AG10803 (cell line): ENCODE data around the gene CSNK2A1.
A peak's percentile ranks its signal among the peaks of the same experiment; 100 is the strongest.
"Not testable (repeated sequence)": the region's sequence is repeated elsewhere in the genome, so short reads cannot be mapped to it uniquely, and the experiment has no call there.

Experiments
- DNase-seq: peaks from one replicate; pipeline ENCODE4 v3.0.0; 2010; ENCODE audit warnings: low read depth
- H3K4me3 ChIP-seq: 2 replicates; pipeline ENCODE4 v1.5.1; 2011; ENCODE audit warnings: mild to moderate bottlenecking, low read length, control low read depth
- CTCF ChIP-seq: conservative IDR thresholded peaks from 2 replicates; pipeline ENCODE4 v1.5.1; 2011; ENCODE audit warnings: mild to moderate bottlenecking, low read length, control low read depth, inconsistent platforms

The CSNK2A1 gene

GRCh38 chr20:584161-584970, 40.8 kb upstream of the CSNK2A1 start:
- TF ChIP-seq CTCF, result no peak
- H3K4me3 ChIP-seq, result no peak overlapping the region
- no peak for DNase-seq

GRCh38 chr20:582204-582603, 38.6 kb upstream of the CSNK2A1 start:
- no peak for TF ChIP-seq CTCF

GRCh38 chr20:578940-579690, 35.5 kb upstream of the CSNK2A1 start:
- H3K4me3 ChIP-seq, DNase-seq: not testable (repeated sequence)

More at GRCh38 chr20:582204-582603, 38.6 kb upstream of the CSNK2A1 start:
- no peak for DNase-seq
- no peak overlapping the region for H3K4me3 ChIP-seq

GRCh38 chr20:577167-577791, 33.7 kb upstream of the CSNK2A1 start:
- DNase-seq, result peak; percentile 4
- peak; percentile 32; the same call in 1 of the 2 replicates for TF ChIP-seq CTCF
- no peak overlapping the region for H3K4me3 ChIP-seq

GRCh38 chr20:576156-576555, 32.6 kb upstream of the CSNK2A1 start:
- DNase-seq, result no peak
- TF ChIP-seq CTCF, result no peak
- H3K4me3 ChIP-seq, result no peak overlapping the region

- no peak for DNase-seq
- no peak for TF ChIP-seq CTCF
- H3K4me3 ChIP-seq, result no peak overlapping the region
Observed at GRCh38 chr20:575230-575629, 31.6 kb upstream of the CSNK2A1 start.

- TF ChIP-seq CTCF, result no peak
Observed at GRCh38 chr20:574297-574942, 30.8 kb upstream of the CSNK2A1 start.

More at GRCh38 chr20:574297-574942, 30.8 kb upstream of the CSNK2A1 start:
- H3K4me3 ChIP-seq, result no peak overlapping the region
- no peak for DNase-seq
